Fibroblast of lung (primary cell): ENCODE measurements around the gene TNNI3K.

Source experiments
- CTCF ChIP-seq, 2 donors: IDR thresholded peaks in 1 of 2; conservative IDR thresholded peaks in 1 of 2; 1 replicate in 1 of 2; 2 replicates in 1 of 2; pipeline ENCODE4 v1.5.1; 2011 to 2012; ENCODE audit warnings: low read length in 2 of 2, control low read depth in 1 of 2, inconsistent platforms in 1 of 2, low read depth in 1 of 2, mild to moderate bottlenecking in 1 of 2
- EZH2 ChIP-seq: IDR thresholded peaks from 2 replicates; pipeline ENCODE4 v1.5.1; 2012; ENCODE audit warnings: low read length, control low read depth, mild to moderate bottlenecking; ENCODE audit errors: missing control alignments

GRCh38 chr1:74587888-74588287 is 352.7 kb downstream of the TNNI3K start:
- TF ChIP-seq CTCF (conservative IDR thresholded peaks at IDR 0.05 in 1 of 2, IDR thresholded peaks at IDR 0.05 in 1 of 2; ENCODE audit: low read depth in 1 of 2, low read length in 2 of 2) (no peak), EZH2 (no peak)
